PFSK-1 (cell line): ENCODE measurements around the gene VPS11.

Source experiments
- FOXP2 ChIP-seq: optimal IDR thresholded peaks from 2 replicates; pipeline ENCODE3; 2011; ENCODE audit warnings: borderline replicate concordance, control low read depth, inconsistent platforms; ENCODE audit not compliant: insufficient read depth; ENCODE audit errors: extremely low read length, extremely low read depth
- POLR2AphosphoS5 ChIP-seq: IDR thresholded peaks from 2 replicates; pipeline ENCODE4 v1.6.1; 2012; ENCODE audit warnings: low read depth, mild to moderate bottlenecking, control low read depth, low read length, moderate library complexity
- REST ChIP-seq, 2 experiments: IDR thresholded peaks; 2 replicates each; pipeline versions ENCODE4 v1.6.1 to v1.8.0; 2011 to 2012; ENCODE audit warnings: low read depth in 2 of 2, low read length in 2 of 2, control low read depth in 1 of 2, inconsistent platforms in 1 of 2, mild to moderate bottlenecking in 1 of 2, moderate library complexity in 1 of 2; ENCODE audit not compliant: insufficient read depth in 1 of 2
- SIN3A ChIP-seq: IDR thresholded peaks from 2 replicates; pipeline ENCODE4 v1.6.1; 2012; ENCODE audit warnings: mild to moderate bottlenecking, low read length, moderate library complexity, borderline replicate concordance; ENCODE audit not compliant: insufficient read depth
- TAF1 ChIP-seq: IDR thresholded peaks from 2 replicates; pipeline ENCODE4 v1.6.1; 2012; ENCODE audit warnings: low read length, control low read depth, borderline replicate concordance; ENCODE audit not compliant: insufficient read depth

Gene VPS11

GRCh38 chr11:119041821-119042514 lies 25.6 kb upstream of the VPS11 start:
- TF ChIP-seq POLR2AphosphoS5 (no peak), TAF1 (no peak), REST (IDR thresholded peaks at IDR 0.05; ENCODE audit: insufficient read depth in 1 of 2, low read depth in 2 of 2, low read length in 2 of 2) (no peak), FOXP2 (no peak), SIN3A (no peak)

GRCh38 chr11:119042927-119043326 lies 24.7 kb upstream of the VPS11 start:
- TF ChIP-seq POLR2AphosphoS5 (no peak), REST (IDR thresholded peaks at IDR 0.05; ENCODE audit: insufficient read depth in 1 of 2, low read depth in 2 of 2, low read length in 2 of 2) (no peak), FOXP2 (no peak), SIN3A (no peak), TAF1 (no peak)

- no peak for TF ChIP-seq POLR2AphosphoS5
- no peak for TF ChIP-seq SIN3A
- no peak for TF ChIP-seq FOXP2
- TF ChIP-seq REST (IDR thresholded peaks at IDR 0.05; ENCODE audit: insufficient read depth in 1 of 2, low read depth in 2 of 2, low read length in 2 of 2): no peak
- no peak for TF ChIP-seq TAF1
Measured at GRCh38 chr11:119044708-119045107, 22.9 kb upstream of the VPS11 start.

- no peak for TF ChIP-seq REST (IDR thresholded peaks at IDR 0.05; ENCODE audit: insufficient read depth in 1 of 2, low read depth in 2 of 2, low read length in 2 of 2)
- no peak for TF ChIP-seq TAF1
- TF ChIP-seq FOXP2: no peak
- no peak for TF ChIP-seq SIN3A
- no peak for TF ChIP-seq POLR2AphosphoS5
Measured at GRCh38 chr11:119046489-119046888, 21.1 kb upstream of the VPS11 start.
